K562 (cell line): ENCODE measurements around the gene MIF.

Experiments used
- ARHGAP35 ChIP-seq: fragments of 450-650 bp; IDR thresholded peaks from 2 replicates; pipeline ENCODE4 v1.6.1; 2018; ENCODE audit not compliant: partially characterized antibody
- ARNT ChIP-seq, 2 experiments: fragments of 450-650 bp; IDR thresholded peaks; 2 replicates each; pipeline ENCODE4 v1.6.1; 2016; ENCODE audit warnings: mild to moderate bottlenecking in 1 of 2
- CTCF ChIP-seq, 3 experiments: IDR thresholded peaks in 2 of 3; conservative IDR thresholded peaks in 1 of 3; 2 replicates each; pipeline ENCODE4 v1.5.1; 2011 to 2012; ENCODE audit warnings: low read length in 3 of 3, mild to moderate bottlenecking in 3 of 3, control low read depth in 2 of 3, improper control_type of control experiment in 1 of 3, inconsistent platforms in 1 of 3, low read depth in 1 of 3, mixed read lengths in 1 of 3, moderate library complexity in 1 of 3; ENCODE audit not compliant: insufficient read depth in 2 of 3
- EZH2 ChIP-seq: IDR thresholded peaks from 2 replicates; pipeline ENCODE4 v1.6.1; 2012; ENCODE audit warnings: low read depth, mild to moderate bottlenecking, inconsistent platforms, low read length, borderline replicate concordance
- PHF8 ChIP-seq: fragments of 200-600 bp; sonication (generic); IDR thresholded peaks from 2 replicates; pipeline ENCODE4 v1.6.1; 2012; ENCODE audit warnings: mixed run types, mild to moderate bottlenecking, inconsistent platforms, low read length, moderate library complexity, borderline replicate concordance
- ZNF354B ChIP-seq: fragments of 250-450 bp; sonication (Bioruptor Pico); IDR thresholded peaks from 2 replicates; pipeline ENCODE4 v1.4.0; 2020
- ZNF717 ChIP-seq: fragments of 250-450 bp; sonication (Bioruptor Pico); IDR thresholded peaks from 2 replicates; pipeline ENCODE4 v1.5.0; 2021

DNA sequence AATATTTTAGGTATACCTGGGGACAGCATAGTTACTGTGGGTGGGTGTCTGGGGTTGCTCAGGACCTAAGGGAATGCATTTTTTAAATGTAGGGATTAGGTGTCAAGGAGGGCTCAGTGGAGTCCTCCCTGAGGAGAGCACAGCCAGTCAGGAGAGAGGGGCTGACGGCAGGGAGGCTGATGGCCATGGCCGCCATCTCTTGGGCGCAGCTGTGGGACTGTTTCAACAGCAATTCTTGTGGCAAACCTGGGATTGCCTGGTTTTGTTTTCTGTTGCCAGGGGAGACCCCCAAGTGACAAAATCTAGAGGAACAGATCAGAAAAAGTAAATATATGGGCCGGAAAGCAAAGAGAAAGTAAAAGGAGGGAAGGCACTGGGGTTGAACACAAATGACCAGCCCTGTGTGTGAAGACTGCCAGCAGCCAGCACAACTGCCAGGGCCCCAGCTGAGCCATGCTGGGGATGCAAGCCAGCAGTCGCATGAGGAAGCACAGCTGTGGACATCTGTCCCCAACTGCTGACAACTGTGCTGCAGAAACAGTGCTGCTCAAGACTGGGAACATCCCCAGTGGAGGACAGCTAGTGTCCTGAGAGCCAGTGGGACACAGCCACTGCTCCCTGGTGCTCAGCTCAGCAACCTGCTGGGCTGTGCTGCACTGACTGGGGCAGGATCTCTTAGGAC lies 10.5 kb downstream of the MIF start:
- TF ChIP-seq ZNF354B (CRISPR knock-in tag), result no peak
- no peak for TF ChIP-seq ARNT (IDR thresholded peaks at IDR 0.05)
- TF ChIP-seq ARHGAP35, result no peak
- TF ChIP-seq CTCF (IDR thresholded peaks at IDR 0.05 in 2 of 3, conservative IDR thresholded peaks at IDR 0.05 in 1 of 3; ENCODE audit: insufficient read depth in 2 of 3, low read depth in 1 of 3, low read length in 3 of 3), result no peak
- TF ChIP-seq EZH2, result no peak
- TF ChIP-seq ZNF717 (CRISPR knock-in tag), result no peak
- TF ChIP-seq PHF8, result no peak
